T1000 (cell line): ENCODE measurements around the gene EYA2.

Experiments used
- DNase-seq: peaks from one replicate; lab custom pipeline; 2025; ENCODE audit warnings: mixed read lengths; lab: John Stamatoyannopoulos, UW

The EYA2 gene

GRCh38 chr20:47066484-47067270 lies 172.0 kb downstream of the EYA2 start:
- no peak for DNase-seq

GRCh38 chr20:47067776-47068175 lies 173.1 kb downstream of the EYA2 start:
- no peak for DNase-seq

GRCh38 chr20:47070176-47070575 lies 175.5 kb downstream of the EYA2 start:
- no peak for DNase-seq

GRCh38 chr20:47071646-47072185 lies 177.1 kb downstream of the EYA2 start:
- DNase-seq, result no peak

GRCh38 chr20:47073766-47074475 lies 179.3 kb downstream of the EYA2 start:
- DNase-seq, result no peak

GRCh38 chr20:47075263-47075662 lies 180.6 kb downstream of the EYA2 start:
- DNase-seq, result no peak

GRCh38 chr20:47079047-47079446 lies 184.4 kb downstream of the EYA2 start:
- DNase-seq, result no peak

GRCh38 chr20:47080365-47080764 lies 185.7 kb downstream of the EYA2 start:
- no peak for DNase-seq

GRCh38 chr20:47086316-47086715 lies 191.7 kb downstream of the EYA2 start:
- DNase-seq, result no peak

GRCh38 chr20:47088335-47088734 lies 193.7 kb downstream of the EYA2 start:
- no peak for DNase-seq

GRCh38 chr20:47089151-47089550 lies 194.5 kb downstream of the EYA2 start:
- no peak for DNase-seq

- no peak for DNase-seq
These were observed 196.2 kb downstream of the EYA2 start for GRCh38 chr20:47090835-47091234.

- DNase-seq, result no peak
These were observed 198.8 kb downstream of the EYA2 start for GRCh38 chr20:47093320-47093966.

GRCh38 chr20:47095690-47096089 lies 201.0 kb downstream of the EYA2 start:
- DNase-seq, result no peak

GRCh38 chr20:47097691-47098622 lies 203.3 kb downstream of the EYA2 start:
- DNase-seq, result no peak

- DNase-seq, result no peak
These were observed 204.4 kb downstream of the EYA2 start for GRCh38 chr20:47099093-47099492.

GRCh38 chr20:47099825-47100441 lies 205.3 kb downstream of the EYA2 start:
- no peak for DNase-seq

GRCh38 chr20:47102629-47103028 lies 208.0 kb downstream of the EYA2 start:
- peak; percentile 37 for DNase-seq

- no peak for DNase-seq
These were observed 212.1 kb downstream of the EYA2 start for GRCh38 chr20:47106786-47107185.

- no peak for DNase-seq
These were observed 214.4 kb downstream of the EYA2 start for GRCh38 chr20:47108994-47109393.

- no peak for DNase-seq
These were observed 216.2 kb downstream of the EYA2 start for GRCh38 chr20:47110819-47111218.
